Measurements from ENCODE around the gene CDH8. TPM values are rescaled to one million over a fixed set of nuclear protein-coding genes. Genes with fewer than 3 reads are reported as not detected.

The CDH8 gene
- total RNA-seq, 2 donors from 2014 or later, result 1.2 TPM; not detected in 1

DNA sequence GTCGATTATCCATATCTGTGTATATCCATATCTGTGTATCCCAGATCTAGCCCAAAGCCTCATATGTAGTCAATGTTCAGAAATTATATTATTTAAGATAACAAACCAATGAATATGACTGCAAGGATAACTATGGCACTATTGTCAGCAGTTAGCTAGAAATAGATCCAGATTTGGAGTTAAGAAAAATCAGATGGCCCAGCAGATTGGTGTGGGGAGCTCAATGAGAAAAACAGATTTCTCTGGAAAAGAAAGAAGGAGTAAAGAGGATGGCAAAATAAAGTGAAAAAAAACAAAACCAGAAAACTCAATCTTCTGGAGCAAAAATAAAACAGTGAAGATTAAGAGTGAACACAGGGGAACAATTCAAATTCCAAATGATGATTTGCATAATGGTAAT lies 10.6 kb upstream of the CDH8 start:
- ATAC-seq, result no peak
- Mint-ChIP-seq H3K27me3 (no peaks in the 10 kb centered on the region), H3K9me3 (peaks cover 14% of the 10 kb centered on the region)

DNA sequence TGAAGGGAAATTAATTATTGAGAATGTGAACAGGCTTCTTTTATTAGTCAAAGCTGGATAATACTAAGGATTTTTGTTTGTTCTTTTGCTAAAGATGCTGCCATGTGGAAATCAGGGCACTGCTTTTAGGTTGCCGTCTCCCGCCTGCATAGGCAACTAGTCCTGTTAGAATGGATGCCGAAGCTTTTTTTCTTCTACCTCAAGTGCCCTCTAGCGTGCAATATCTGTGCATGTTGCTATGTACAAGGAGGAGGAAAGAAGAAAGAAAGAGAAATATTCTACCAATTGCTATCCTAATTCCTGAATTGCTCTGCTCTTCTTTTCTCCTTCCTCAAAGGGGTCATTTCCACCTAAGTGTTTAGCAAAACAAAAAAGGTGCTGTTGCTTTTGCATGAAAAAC lies 5.2 kb upstream of the CDH8 start:
- Mint-ChIP-seq H3K9me3 (peaks cover 6% of the 10 kb centered on the region), H3K27me3 (no peaks in the 10 kb centered on the region), H3K36me3 (peaks cover 5% of the 10 kb centered on the region), H3K4me3 (no peak overlapping the region), H3K27ac (no peak overlapping the region), H3K4me1 (ENCODE audit: low read depth in 2 of 2) (no peaks in the 10 kb centered on the region)
- no peak for DNase-seq (ENCODE audit: low spot score)
- ATAC-seq, result no peak

More for the DNA sequence above, 10.6 kb upstream of the CDH8 start:
- DNase-seq (ENCODE audit: low spot score), result no peak
- H3K4me3 Mint-ChIP-seq, result no peak overlapping the region
- H3K4me1 Mint-ChIP-seq (ENCODE audit: low read depth in 2 of 2), result no peaks in the 10 kb centered on the region
- H3K36me3 Mint-ChIP-seq, result no peaks in the 10 kb centered on the region
- H3K27ac Mint-ChIP-seq, result no peak overlapping the region

DNA sequence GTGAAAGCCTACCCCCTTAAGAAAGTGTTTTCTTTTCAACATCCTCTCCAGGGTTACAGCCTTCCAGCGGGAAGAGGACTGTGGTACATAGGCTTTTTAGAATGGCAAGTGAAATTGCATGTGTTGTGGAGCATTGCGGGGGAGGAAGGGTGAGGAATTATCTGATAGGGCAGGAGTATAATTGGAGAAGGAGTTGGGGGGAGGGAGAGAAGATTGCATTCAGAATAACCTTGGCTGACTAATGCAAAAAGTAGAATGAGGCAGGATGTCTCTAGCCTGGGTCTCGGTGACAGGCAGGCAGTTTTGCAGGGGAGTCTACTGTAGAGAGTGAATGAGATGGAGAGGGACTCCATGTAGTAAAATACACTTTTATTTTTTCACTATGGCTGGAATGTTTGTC lies 2.4 kb upstream of the CDH8 start:
- Mint-ChIP-seq H3K27me3 (peaks cover 7 to 10% of the 10 kb centered on the region in 2 donors), H3K4me3 (no peak overlapping the region), H3K4me1 (ENCODE audit: low read depth in 2 of 2) (no peaks in the 10 kb centered on the region), H3K27ac (no peak overlapping the region), H3K36me3 (peaks cover 5% of the 10 kb centered on the region), H3K9me3 (no peaks in the 10 kb centered on the region)
- DNase-seq (ENCODE audit: low spot score) (no peak), ATAC-seq (no peak)

DNA sequence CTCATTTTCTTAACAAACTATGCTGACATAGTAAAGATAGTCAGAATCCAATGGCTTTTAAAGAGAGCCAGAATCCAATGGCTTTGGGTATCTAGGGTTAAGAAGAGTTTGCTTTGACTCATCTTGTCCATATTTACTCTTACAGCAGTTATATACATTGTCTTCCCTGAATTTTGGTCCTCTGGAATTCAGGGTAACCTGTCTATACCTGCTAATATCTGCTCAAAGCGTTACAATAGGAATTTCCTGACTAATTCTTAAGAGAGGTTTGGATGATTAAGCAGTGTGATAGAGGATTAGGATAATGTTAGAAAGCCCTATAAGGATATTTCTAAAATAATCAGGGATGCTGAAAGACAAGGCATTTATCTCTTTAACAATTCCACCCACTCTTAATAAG lies 2.0 kb upstream of the CDH8 start:
- no peak overlapping the region for H3K4me3 Mint-ChIP-seq
- no peak overlapping the region for H3K27ac Mint-ChIP-seq
- DNase-seq (ENCODE audit: low spot score), result no peak
- H3K36me3 Mint-ChIP-seq, result peaks cover 5% of the 10 kb centered on the region
- ATAC-seq, result no peak
- H3K4me1 Mint-ChIP-seq (ENCODE audit: low read depth in 2 of 2), result no peaks in the 10 kb centered on the region
- H3K27me3 Mint-ChIP-seq, result peaks cover 7 to 12% of the 10 kb centered on the region in 2 donors
- H3K9me3 Mint-ChIP-seq, result no peaks in the 10 kb centered on the region

DNA sequence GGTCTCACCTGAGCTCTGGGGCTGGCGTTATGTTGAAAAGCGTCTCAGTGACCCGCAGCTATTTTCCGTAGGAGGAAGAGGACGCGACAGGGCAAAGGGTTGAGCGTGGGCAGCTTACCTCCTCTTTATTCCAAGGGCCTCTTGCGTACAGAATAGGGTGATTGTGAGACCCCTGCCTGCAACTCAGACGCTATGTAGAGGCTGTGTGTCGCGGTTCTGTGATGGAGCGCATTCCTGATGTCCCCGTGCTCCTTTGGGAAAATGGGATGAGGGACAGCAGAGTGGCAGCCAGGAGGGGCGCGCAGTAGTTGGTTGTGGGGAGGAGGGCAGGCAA lies 531 bp upstream of the CDH8 start:
- Mint-ChIP-seq H3K9me3 (no peaks in the 10 kb centered on the region), H3K4me1 (ENCODE audit: low read depth in 2 of 2) (no peaks in the 10 kb centered on the region), H3K36me3 (peaks cover 5% of the 10 kb centered on the region), H3K4me3 (no peak overlapping the region), H3K27ac (no peak overlapping the region), H3K27me3 (peaks cover 7 to 12% of the 10 kb centered on the region in 2 donors)
- ATAC-seq (no peak), DNase-seq (ENCODE audit: low spot score) (no peak)

DNA sequence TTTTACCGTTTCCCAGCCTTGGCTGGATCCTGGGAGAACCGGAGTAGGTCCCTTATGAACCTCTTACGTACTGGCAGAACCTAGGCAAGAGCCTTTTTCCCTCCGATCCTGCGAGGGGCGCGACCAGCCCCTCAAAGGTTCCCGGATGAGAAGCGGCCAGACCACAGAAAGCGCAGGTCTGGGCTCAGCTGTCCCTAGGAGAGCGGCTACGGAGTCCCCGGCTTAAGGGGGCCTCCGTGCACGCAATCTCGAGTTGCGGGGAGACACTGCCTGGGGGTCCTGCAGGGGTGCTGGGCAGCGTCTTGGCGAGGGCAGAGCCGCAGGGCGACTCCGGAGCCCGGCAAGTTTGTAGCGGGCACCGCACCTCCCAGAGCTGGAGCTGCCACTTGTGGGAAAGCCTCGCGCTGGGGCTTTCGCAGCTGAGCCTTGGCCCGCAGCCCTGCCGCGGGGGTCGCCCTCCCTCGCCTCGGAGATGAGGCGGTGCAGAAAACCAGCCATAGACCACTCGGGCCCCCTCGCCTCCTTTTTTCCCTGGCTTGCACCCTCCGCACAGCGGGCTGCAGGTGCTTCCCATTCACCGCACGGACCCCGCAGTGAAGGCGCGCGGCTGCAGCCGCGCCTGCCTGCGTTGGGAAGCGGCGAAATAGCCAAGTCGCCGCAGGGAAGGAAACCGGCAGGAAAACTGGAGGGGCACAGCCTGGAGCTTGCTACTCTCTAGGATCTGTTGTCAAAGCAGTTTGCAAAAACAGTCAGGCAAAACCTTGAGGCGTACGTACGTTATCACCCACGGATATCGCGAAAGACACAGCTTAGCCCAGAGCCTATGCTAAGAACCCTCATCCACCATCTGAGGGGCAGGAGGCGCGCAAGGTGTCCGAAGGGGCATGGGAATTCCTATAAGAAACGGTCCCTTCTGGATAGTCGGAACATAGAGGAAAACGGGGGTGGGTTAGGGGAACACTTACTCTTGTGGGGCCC lies 834 bp downstream of the CDH8 start:
- H3K36me3 Mint-ChIP-seq, result peaks cover 5% of the 10 kb centered on the region
- no peak for ATAC-seq
- H3K4me3 Mint-ChIP-seq, result no peak overlapping the region
- DNase-seq (ENCODE audit: low spot score), result no peak
- no peaks in the 10 kb centered on the region for H3K9me3 Mint-ChIP-seq
- no peak overlapping the region for H3K27ac Mint-ChIP-seq
- H3K27me3 Mint-ChIP-seq, result peaks cover 7 to 12% of the 10 kb centered on the region in 2 donors
- H3K4me1 Mint-ChIP-seq (ENCODE audit: low read depth in 2 of 2), result no peaks in the 10 kb centered on the region

DNA sequence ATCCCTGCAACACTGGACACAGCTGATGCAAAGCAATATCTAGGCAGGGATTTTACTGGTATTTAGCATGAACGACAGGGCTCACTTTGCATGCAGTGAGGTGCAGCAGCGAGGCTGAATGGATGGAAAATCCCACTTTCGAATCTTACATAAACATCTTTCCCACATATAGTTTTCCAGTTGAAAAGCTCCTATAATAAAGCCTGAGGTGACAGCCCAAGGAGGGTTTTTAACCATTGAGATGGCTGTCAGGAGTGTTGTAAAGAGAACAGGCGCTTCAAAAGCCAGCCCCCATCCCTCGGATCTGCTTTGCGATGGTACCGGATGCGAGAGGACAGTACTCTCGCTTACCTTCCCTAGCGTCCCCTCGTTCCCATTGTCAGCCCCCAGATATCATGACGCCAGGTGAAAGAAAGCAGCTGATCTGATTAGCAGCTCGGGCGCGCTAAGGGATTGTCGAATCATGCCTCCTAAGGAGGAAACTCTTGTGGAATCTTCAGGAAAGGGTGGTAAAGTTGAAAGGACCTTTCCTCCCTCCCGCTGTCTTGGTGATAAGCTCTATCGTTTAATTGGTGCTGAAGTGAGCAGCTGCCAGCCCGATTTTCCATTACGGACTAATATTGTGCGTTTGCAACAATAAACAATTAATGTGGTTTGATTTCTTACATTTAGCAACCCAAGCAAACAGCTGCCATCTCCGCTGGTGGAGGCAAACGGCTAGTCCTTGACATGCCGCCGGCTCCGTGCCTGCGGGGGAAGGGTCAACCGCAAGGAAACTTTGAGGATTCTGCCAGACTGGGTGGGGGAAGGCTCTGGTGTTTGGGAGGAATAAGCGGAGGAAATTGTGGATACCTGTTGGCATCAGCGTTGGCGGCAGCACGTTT lies 1.8 kb downstream of the CDH8 start:
- Mint-ChIP-seq H3K4me3 (no peak overlapping the region), H3K27ac (no peak overlapping the region), H3K27me3 (peaks cover 7 to 12% of the 10 kb centered on the region in 2 donors), H3K4me1 (ENCODE audit: low read depth in 2 of 2) (no peaks in the 10 kb centered on the region), H3K36me3 (peaks cover 5% of the 10 kb centered on the region), H3K9me3 (no peaks in the 10 kb centered on the region)
- ATAC-seq, result no peak
- DNase-seq (ENCODE audit: low spot score), result no peak

DNA sequence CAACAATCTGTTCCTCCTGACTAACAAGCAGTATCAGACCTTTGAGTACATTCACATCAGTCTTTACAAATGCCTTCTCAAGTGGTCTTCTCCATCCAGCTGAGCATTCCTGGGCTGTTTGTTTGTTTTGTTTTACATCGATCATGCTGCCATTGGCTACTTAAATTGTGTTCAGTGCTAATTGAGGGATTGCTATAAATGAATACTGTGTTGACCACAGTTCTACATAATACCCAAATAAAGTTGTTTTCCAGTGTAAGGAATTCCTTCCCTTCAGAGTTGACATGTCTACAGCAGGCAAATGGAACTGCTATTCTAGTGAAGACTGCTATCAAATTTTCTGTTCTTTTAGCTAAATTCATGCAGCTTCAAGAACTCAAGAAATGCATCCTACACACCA lies 3.2 kb downstream of the CDH8 start:
- no peak for ATAC-seq
- no peaks in the 10 kb centered on the region for H3K36me3 Mint-ChIP-seq
- DNase-seq (ENCODE audit: low spot score), result no peak
- H3K27me3 Mint-ChIP-seq, result peaks cover 7 to 12% of the 10 kb centered on the region in 2 donors
- H3K9me3 Mint-ChIP-seq, result peaks cover 8% of the 10 kb centered on the region
- H3K4me3 Mint-ChIP-seq, result no peak overlapping the region
- H3K27ac Mint-ChIP-seq, result no peak overlapping the region
- no peaks in the 10 kb centered on the region for H3K4me1 Mint-ChIP-seq (ENCODE audit: low read depth in 2 of 2)

DNA sequence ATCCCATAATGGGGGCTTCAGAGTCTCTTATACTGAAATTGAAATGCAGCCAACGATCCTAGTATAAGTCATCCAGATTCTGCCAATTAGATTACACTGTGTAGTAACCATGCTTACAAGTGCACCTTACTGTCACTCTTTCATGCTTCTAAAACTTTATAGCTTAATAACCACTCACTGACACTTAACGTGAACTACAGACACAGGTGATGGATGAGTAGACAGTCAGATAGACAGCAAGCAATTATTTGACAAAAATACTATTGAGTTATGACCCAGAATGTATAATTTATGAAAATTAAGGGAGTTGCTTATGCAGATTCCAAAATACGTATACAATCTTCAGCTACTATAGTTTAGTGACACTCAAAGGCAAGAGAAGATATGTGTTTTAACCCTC lies 6.3 kb downstream of the CDH8 start:
- no peak overlapping the region for H3K4me3 Mint-ChIP-seq
- peaks cover 7 to 12% of the 10 kb centered on the region in 2 donors for H3K27me3 Mint-ChIP-seq
- no peak for DNase-seq (ENCODE audit: low spot score)
- peaks cover 8% of the 10 kb centered on the region for H3K9me3 Mint-ChIP-seq
- H3K27ac Mint-ChIP-seq, result no peak overlapping the region
- no peaks in the 10 kb centered on the region for H3K4me1 Mint-ChIP-seq (ENCODE audit: low read depth in 2 of 2)
- no peaks in the 10 kb centered on the region for H3K36me3 Mint-ChIP-seq
- no peak for ATAC-seq

DNA sequence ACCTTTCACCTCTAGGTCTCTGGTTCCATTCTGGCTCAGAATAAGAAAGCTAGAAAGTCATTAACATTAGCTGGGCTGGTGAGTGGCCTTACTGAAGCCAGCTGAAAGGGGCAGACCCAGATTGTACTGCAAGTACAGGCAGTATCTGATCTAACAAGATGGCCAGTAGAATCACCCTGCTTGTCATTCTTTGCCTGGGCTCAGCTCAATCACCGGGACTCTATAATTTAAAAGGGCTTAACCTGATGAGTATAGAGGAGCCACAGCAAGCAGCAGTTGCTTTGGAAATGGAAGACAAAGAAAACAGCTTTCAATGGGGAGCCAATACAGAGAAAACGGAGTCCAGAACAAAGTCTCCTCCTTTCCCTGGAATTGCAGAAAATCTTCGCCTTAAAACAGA lies 13.6 kb downstream of the CDH8 start:
- Mint-ChIP-seq H3K27ac (no peak overlapping the region), H3K27me3 (no peaks in the 10 kb centered on the region), H3K4me1 (ENCODE audit: low read depth in 2 of 2) (no peaks in the 10 kb centered on the region), H3K4me3 (no peak overlapping the region), H3K9me3 (peaks cover 14% of the 10 kb centered on the region), H3K36me3 (no peaks in the 10 kb centered on the region)
- no peak for ATAC-seq
- DNase-seq (ENCODE audit: low spot score), result no peak

DNA sequence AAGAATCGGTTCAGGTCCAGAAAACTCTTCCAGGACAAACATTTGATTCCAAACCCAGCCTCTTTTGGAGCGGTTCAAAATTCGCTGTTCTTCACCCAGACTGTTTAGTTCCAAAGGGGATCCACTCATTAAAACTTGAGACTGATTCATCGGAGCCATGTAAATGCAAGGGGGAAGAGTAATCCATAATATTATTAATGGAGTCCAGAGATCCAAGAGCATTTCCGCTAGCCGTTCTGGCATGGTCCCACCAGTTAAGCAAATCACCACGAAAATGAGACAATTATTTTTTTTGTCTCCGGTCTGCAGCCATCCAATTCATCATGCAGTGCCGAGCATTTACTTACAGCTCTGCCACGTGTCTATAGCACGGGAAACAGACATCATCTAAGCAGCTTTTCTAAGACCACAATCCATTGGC lies 15.1 kb downstream of the CDH8 start:
- ATAC-seq (no peak), DNase-seq (ENCODE audit: low spot score) (no peak)
- no peak overlapping the region for H3K4me3 Mint-ChIP-seq
- no peaks in the 10 kb centered on the region for H3K4me1 Mint-ChIP-seq (ENCODE audit: low read depth in 2 of 2)
- no peak overlapping the region for H3K27ac Mint-ChIP-seq
- H3K36me3 Mint-ChIP-seq, result no peaks in the 10 kb centered on the region
- peaks cover 14% of the 10 kb centered on the region for H3K9me3 Mint-ChIP-seq
- H3K27me3 Mint-ChIP-seq, result no peaks in the 10 kb centered on the region

DNA sequence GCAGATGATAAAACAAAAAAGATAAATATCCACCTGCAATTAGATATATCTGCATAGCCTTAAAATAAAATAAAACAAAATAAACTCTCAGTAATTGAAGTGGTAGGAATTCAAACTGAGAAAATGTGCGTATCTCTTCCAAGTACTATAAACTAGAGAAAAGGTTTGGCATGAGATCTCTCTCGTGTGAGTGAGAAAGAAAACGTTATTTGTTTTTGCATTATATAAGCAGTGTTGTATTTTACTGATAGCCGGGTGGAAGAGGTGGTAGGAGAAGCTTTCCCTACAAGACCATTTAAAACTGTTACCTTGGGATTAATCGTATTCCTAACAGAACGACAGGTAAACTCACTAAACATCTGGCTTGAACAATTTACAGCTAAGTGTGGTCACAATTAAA lies 15.6 kb downstream of the CDH8 start:
- H3K36me3 Mint-ChIP-seq, result no peaks in the 10 kb centered on the region
- no peaks in the 10 kb centered on the region for H3K4me1 Mint-ChIP-seq (ENCODE audit: low read depth in 2 of 2)
- peaks cover 14% of the 10 kb centered on the region for H3K9me3 Mint-ChIP-seq
- no peaks in the 10 kb centered on the region for H3K27me3 Mint-ChIP-seq
- no peak overlapping the region for H3K4me3 Mint-ChIP-seq
- no peak for DNase-seq (ENCODE audit: low spot score)
- no peak for ATAC-seq
- H3K27ac Mint-ChIP-seq, result no peak overlapping the region

DNA sequence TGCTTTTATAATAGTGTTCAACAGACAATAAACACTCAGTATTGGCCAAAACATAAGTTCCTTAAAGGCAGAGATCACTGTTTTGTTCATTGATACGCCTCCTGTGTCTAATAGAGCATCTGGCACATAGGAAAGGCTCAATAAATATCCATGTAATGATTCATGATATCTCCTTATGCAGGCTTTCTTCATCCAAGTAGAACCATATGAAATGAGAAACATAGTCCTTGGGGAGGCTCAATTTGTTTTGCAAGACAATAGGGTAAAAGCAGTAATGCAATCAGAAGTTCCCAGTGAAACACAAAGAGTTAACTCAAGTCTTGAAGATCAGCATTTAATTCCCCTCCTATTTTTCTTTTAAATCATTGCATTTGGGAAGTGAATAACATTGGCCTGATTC lies 16.4 kb downstream of the CDH8 start:
- DNase-seq (ENCODE audit: low spot score) (no peak), ATAC-seq (no peak)
- H3K4me3 Mint-ChIP-seq, result no peak overlapping the region
- no peaks in the 10 kb centered on the region for H3K4me1 Mint-ChIP-seq (ENCODE audit: low read depth in 2 of 2)
- H3K27me3 Mint-ChIP-seq, result no peaks in the 10 kb centered on the region
- H3K36me3 Mint-ChIP-seq, result no peaks in the 10 kb centered on the region
- peaks cover 14% of the 10 kb centered on the region for H3K9me3 Mint-ChIP-seq
- H3K27ac Mint-ChIP-seq, result no peak overlapping the region
